SK-N-SH (cell line): ENCODE data around the gene TCF12. TPM values are rescaled to one million over a fixed set of nuclear protein-coding genes. Genes with fewer than 3 reads are reported as not detected.

Experiments used
- CTCF ChIA-PET: fragments of 300-600, 350-600 bp; formaldehyde crosslinking; extraction: SDS; loops from one replicate; lab custom pipeline; 2021; lab: Yijun Ruan, JAX
- POLR2A ChIA-PET: fragments of 350-600 bp; sonication (Branson Sonifier 250); formaldehyde crosslinking; extraction: SDS; loops from one replicate; lab custom pipeline; 2020; ENCODE audit warnings: antibody characterized with exemption, inconsistent platforms; lab: Yijun Ruan, JAX
- DNase-seq: peaks from one replicate; pipeline ENCODE4 v3.0.0; 2012
- H2AFZ ChIP-seq: fragments of 200-600 bp; sonication (generic); 2 replicates; pipeline ENCODE4 v1.8.1; 2016; ENCODE audit warnings: antibody characterized with exemption, mild to moderate bottlenecking, low read depth
- H3F3A ChIP-seq: fragments of 200-600 bp; sonication (generic); replicated peaks from 2 replicates; pipeline ENCODE3; 2016; ENCODE audit warnings: antibody characterized with exemption, mild to moderate bottlenecking; ENCODE audit not compliant: insufficient read depth
- H3K27ac ChIP-seq, 2 experiments: fragments of 200-500 bp in 1 of 2; fragments of 200-600 bp in 1 of 2; sonication (Bioruptor generic) in 1 of 2; sonication (generic), shearing (Covaris generic) in 1 of 2; 2 replicates each; pipeline versions ENCODE4 v1.5.1 to v1.6.1; 2014 to 2016; ENCODE audit warnings: low read depth in 2 of 2, inconsistent platforms in 1 of 2, low read length in 1 of 2, mild to moderate bottlenecking in 1 of 2, mixed read lengths in 1 of 2
- H3K27me3 ChIP-seq: fragments of 200-600 bp; sonication (generic), shearing (Covaris generic); 2 replicates; pipeline ENCODE4 v1.6.1; 2016; ENCODE audit warnings: mixed run types; ENCODE audit not compliant: insufficient read depth
- H3K36me3 ChIP-seq, 2 experiments: fragments of 200-500 bp in 1 of 2; fragments of 200-600 bp in 1 of 2; sonication (Bioruptor generic) in 1 of 2; sonication (generic) in 1 of 2; replicated peaks in 1 of 2; 2 replicates each; pipeline versions ENCODE3 to v1.5.1; 2014 to 2016; ENCODE audit warnings: low read length in 1 of 2, mild to moderate bottlenecking in 1 of 2; ENCODE audit not compliant: insufficient read depth in 2 of 2, control insufficient read depth in 1 of 2
- H3K4me1 ChIP-seq, 2 experiments: fragments of 200-500 bp in 1 of 2; fragments of 200-600 bp in 1 of 2; sonication (Bioruptor generic) in 1 of 2; sonication (generic), shearing (Covaris generic) in 1 of 2; 2 replicates each; pipeline versions ENCODE4 v1.5.1 to v1.6.1; 2014 to 2016; ENCODE audit warnings: low read depth in 1 of 2, low read length in 1 of 2, mixed run types in 1 of 2; ENCODE audit not compliant: insufficient read depth in 2 of 2, control insufficient read depth in 1 of 2
- H3K4me2 ChIP-seq: fragments of 200-600 bp; sonication (generic), shearing (Covaris generic); 2 replicates; pipeline ENCODE4 v1.6.1; 2017; ENCODE audit warnings: mixed run types
- H3K4me3 ChIP-seq, 2 experiments: fragments of 200-500 bp in 1 of 2; fragments of 200-600 bp in 1 of 2; sonication (Bioruptor generic) in 1 of 2; sonication (generic), shearing (Covaris generic) in 1 of 2; 2 replicates each; pipeline versions ENCODE4 v1.5.1 to v1.8.1; 2014 to 2016; ENCODE audit warnings: low read depth in 2 of 2, inconsistent platforms in 1 of 2, low read length in 1 of 2, mild to moderate bottlenecking in 1 of 2, mixed read lengths in 1 of 2, moderate library complexity in 1 of 2
- H3K79me2 ChIP-seq: fragments of 200-600 bp; sonication (generic); 2 replicates; pipeline ENCODE4 v1.8.1; 2017; ENCODE audit warnings: mild to moderate bottlenecking; ENCODE audit not compliant: insufficient read depth
- H3K9ac ChIP-seq: fragments of 200-600 bp; sonication (generic); 2 replicates; pipeline ENCODE4 v1.6.1; 2017; ENCODE audit warnings: mixed run types
- H3K9me2 ChIP-seq: fragments of 200-600 bp; sonication (generic); 2 replicates; pipeline ENCODE4 v1.6.1; 2017; ENCODE audit warnings: mixed run types
- H3K9me3 ChIP-seq: fragments of 200-600 bp; sonication (generic); 2 replicates; pipeline ENCODE4 v1.6.1; 2017; ENCODE audit warnings: mixed run types, mild to moderate bottlenecking, moderate library complexity
- H4K20me1 ChIP-seq: fragments of 200-600 bp; sonication (generic); 2 replicates; pipeline ENCODE4 v1.6.1; 2017; ENCODE audit warnings: mild to moderate bottlenecking, mixed run types; ENCODE audit not compliant: insufficient read depth
- FOSL2 ChIP-seq: IDR thresholded peaks from 2 replicates; pipeline ENCODE4 v1.4.0; 2012; ENCODE audit warnings: low read depth, mild to moderate bottlenecking, moderate library complexity, borderline replicate concordance
- FOXJ3 ChIP-seq: sonication (generic); formaldehyde crosslinking; IDR thresholded peaks from 2 replicates; pipeline ENCODE4 v1.5.1; 2020; ENCODE audit warnings: mild to moderate bottlenecking, missing genetic modification reagents
- GATA2 ChIP-seq: sonication (generic); formaldehyde crosslinking; IDR thresholded peaks from 2 replicates; pipeline ENCODE4 v1.5.0; 2020; ENCODE audit warnings: mild to moderate bottlenecking, missing genetic modification reagents
- JUND ChIP-seq: IDR thresholded peaks from 2 replicates; pipeline ENCODE4 v1.4.0; 2012
- MAX ChIP-seq: IDR thresholded peaks from 2 replicates; pipeline ENCODE4 v1.4.0; 2012; ENCODE audit warnings: low read depth
- MEF2A ChIP-seq: IDR thresholded peaks from 2 replicates; pipeline ENCODE4 v1.4.0; 2012; ENCODE audit warnings: low read depth, borderline replicate concordance
- MXI1 ChIP-seq: IDR thresholded peaks from 2 replicates; pipeline ENCODE4 v1.6.1; 2012; ENCODE audit warnings: mild to moderate bottlenecking, low read depth, low read length, improper control_type of control experiment
- NRF1 ChIP-seq: IDR thresholded peaks from 2 replicates; pipeline ENCODE4 v1.6.1; 2012; ENCODE audit warnings: low read depth, mild to moderate bottlenecking, low read length
- PBX3 ChIP-seq: IDR thresholded peaks from 2 replicates; pipeline ENCODE4; 2012
- POLR2AphosphoS5 ChIP-seq: IDR thresholded peaks from 2 replicates; pipeline ENCODE4 v1.6.1; 2012; ENCODE audit warnings: low read depth, low read length
- RCOR1 ChIP-seq: fragments of 150-350 bp; IDR thresholded peaks from 2 replicates; pipeline ENCODE4 v1.6.1; 2017; ENCODE audit warnings: antibody characterized with exemption, low read length
- REST ChIP-seq: IDR thresholded peaks from 2 replicates; pipeline ENCODE4 v1.6.1; 2012; ENCODE audit warnings: mild to moderate bottlenecking, low read depth, low read length, moderate library complexity
- RFX5 ChIP-seq: IDR thresholded peaks from 2 replicates; pipeline ENCODE4 v1.6.1; 2012; ENCODE audit warnings: mild to moderate bottlenecking, improper control_type of control experiment, low read length
- SIN3A ChIP-seq: IDR thresholded peaks from 2 replicates; pipeline ENCODE4 v1.6.1; 2012; ENCODE audit warnings: low read depth, mild to moderate bottlenecking, low read length, moderate library complexity, borderline replicate concordance
- SMC3 ChIP-seq: IDR thresholded peaks from 2 replicates; pipeline ENCODE4 v1.6.1; 2012; ENCODE audit warnings: low read depth, low read length, improper control_type of control experiment
- TAF1 ChIP-seq: IDR thresholded peaks from 2 replicates; pipeline ENCODE4 v1.6.1; 2012; ENCODE audit warnings: low read depth, mild to moderate bottlenecking, low read length, moderate library complexity, borderline replicate concordance
- TEAD4 ChIP-seq: IDR thresholded peaks from 2 replicates; pipeline ENCODE4 v1.4.0; 2012; ENCODE audit warnings: mild to moderate bottlenecking, borderline replicate concordance; ENCODE audit not compliant: insufficient read depth
- USF2 ChIP-seq: fragments of 150-350 bp; IDR thresholded peaks from 2 replicates; pipeline ENCODE4 v1.6.1; 2017; ENCODE audit warnings: antibody characterized with exemption, low read length, low read depth, borderline replicate concordance
- ZBTB33 ChIP-seq: IDR thresholded peaks from 2 replicates; pipeline ENCODE4 v1.4.0; 2012; ENCODE audit warnings: low read depth, borderline replicate concordance
- WGBS: methylation state at CpG from one replicate; pipeline ENCODE4 v1.1.6; 2017; ENCODE audit warnings: low lambda C conversion rate; 5-methylcytosine and 5-hydroxymethylcytosine counted together
- polyA plus RNA-seq, 3 experiments: library from polyadenylated mRNA; depleted of rRNA; stranded (reverse); fragments of >200 nt; gene quantifications; 2 replicates each; pipeline ENCODE4 v1.2.3, GENCODE V29; 2012

TCF12 gene
- polyA plus RNA-seq, 1 of the 3 experiments (the other 2 are of a cell fraction): 49.6 TPM

- no peak overlapping the region for H3K4me3 ChIP-seq
- no peaks in the 10 kb centered on the region for H4K20me1 ChIP-seq
- ChIA-PET CTCF (no interaction called here), POLR2A (no interaction called here)
- no peaks in the 10 kb centered on the region for H3K27me3 ChIP-seq
- H2AFZ ChIP-seq: peak overlapping the region; percentile 80; the same call in 1 of the 2 replicates
- peaks cover 6% of the 10 kb centered on the region for H3F3A ChIP-seq
- TF ChIP-seq SMC3: no peak
- TF ChIP-seq SIN3A: no peak
- TF ChIP-seq MXI1: no peak
- no peak for TF ChIP-seq TEAD4
- TF ChIP-seq REST: no peak
- TF ChIP-seq RFX5: no peak
- no peak for TF ChIP-seq MAX
- TF ChIP-seq GATA2 (CRISPR knock-in tag): no peak
- TF ChIP-seq NRF1: no peak
- no peak for TF ChIP-seq FOSL2
- H3K9me2 ChIP-seq: no peaks in the 10 kb centered on the region
- no peaks in the 10 kb centered on the region for H3K36me3 ChIP-seq
- H3K4me2 ChIP-seq: no peak overlapping the region
- no peaks in the 10 kb centered on the region for H3K79me2 ChIP-seq
- no peaks in the 10 kb centered on the region for H3K9me3 ChIP-seq
- H3K9ac ChIP-seq: no peak overlapping the region
- H3K4me1 ChIP-seq: peaks cover 8 to 25% of the 10 kb centered on the region in 2 experiments; a peak in 2 of 4 replicates
- WGBS: 92% methylated on average over 21 of the region's 23 CpGs
- peak overlapping the region in 1 of 2 experiments; percentile 68; a peak in 2 of 4 replicates for H3K27ac ChIP-seq
- no peak for DNase-seq
Measured at GRCh38 chr15:57319919-57320560, 401.6 kb downstream of the TCF12 start.

- peak overlapping the region; percentile 80 for H2AFZ ChIP-seq
- H3K36me3 ChIP-seq: no peaks in the 10 kb centered on the region
- H3K9ac ChIP-seq: no peak overlapping the region
- POLR2A ChIA-PET: no interaction called here
- no peaks in the 10 kb centered on the region for H4K20me1 ChIP-seq
- peak overlapping the region in 1 of 2 experiments; percentile 68; a peak in 2 of 4 replicates for H3K27ac ChIP-seq
- no peak for DNase-seq
- H3K79me2 ChIP-seq: no peaks in the 10 kb centered on the region
- H3F3A ChIP-seq: peaks cover 10% of the 10 kb centered on the region
- no peaks in the 10 kb centered on the region for H3K9me2 ChIP-seq
- H3K9me3 ChIP-seq: no peaks in the 10 kb centered on the region
- CTCF ChIA-PET: no interaction called here
- no peak overlapping the region for H3K4me3 ChIP-seq
- H3K4me1 ChIP-seq: peaks cover 8 to 25% of the 10 kb centered on the region in 2 experiments; a peak in 2 of 4 replicates
- no peaks in the 10 kb centered on the region for H3K27me3 ChIP-seq
- WGBS: 82% methylated on average over 14 of the region's 17 CpGs
- H3K4me2 ChIP-seq: 0 out of 2 replicates have a peak overlapping the region, but pooled peaks have one; percentile 5
- TF ChIP-seq JUND (no peak), POLR2AphosphoS5 (no peak), PBX3 (no peak), MEF2A (no peak), ZBTB33 (no peak), RCOR1 (no peak), TAF1 (no peak), USF2 (no peak), SMC3 (no peak), FOXJ3 (CRISPR knock-in tag) (no peak)
Measured at GRCh38 chr15:57320631-57321220, 402.3 kb downstream of the TCF12 start.
